Lower leg skin (tissue), 4 donors: ENCODE results near the gene CLOCK. TPM values are rescaled to one million over a fixed set of nuclear protein-coding genes. Genes with fewer than 3 reads are reported as not detected.

Source experiments
- DNase-seq, 2 donors: peaks; one replicate each; pipeline ENCODE4 v3.0.0-alpha.2; 2019; ENCODE audit warnings: low spot score in 2 of 2
- H3K4me3 ChIP-seq: fragments of 200-600 bp; sonication (generic); 2 replicates; pipeline ENCODE4 v1.5.1; 2017; ENCODE audit warnings: mild to moderate bottlenecking, low read depth; ENCODE audit not compliant: poor library complexity, severe bottlenecking
- POLR2A ChIP-seq, 2 donors: fragments of 450-650 bp; IDR thresholded peaks; one replicate each; pipeline ENCODE4 v1.6.1; 2016 to 2017; ENCODE audit warnings: antibody characterized with exemption in 2 of 2, mild to moderate bottlenecking in 1 of 2, moderate library complexity in 1 of 2
- WGBS, 2 donors: methylation state at CpG; one replicate each; pipeline ENCODE4 v1.1.5; 2018; 5-methylcytosine and 5-hydroxymethylcytosine counted together
- intact Hi-C: fragments of 100-400 bp; cut with DNase I; formaldehyde crosslinking; loops from one replicate; pipeline ENCODE4 v1.15.0; 2023; ENCODE audit warnings: low total_unique reads
- total RNA-seq, 4 donors: library from RNA; depleted of rRNA; stranded (reverse); fragments of >200 nt; gene quantifications; one replicate each; pipeline ENCODE4 v1.1.0, GENCODE V29; 2016
- TF ChIP-seq, protein P1 (sequence below), 3 donors: fragments of 450-650 bp; IDR thresholded peaks; one replicate each; pipeline ENCODE4 v1.5.1; 2016; ENCODE audit warnings: antibody characterized with exemption in 3 of 3, mild to moderate bottlenecking in 3 of 3, moderate library complexity in 2 of 3

Gene CLOCK
- total RNA-seq, 4 donors from 2014 or later: 10.4 to 14.4 (median 12.5) TPM

DNA sequence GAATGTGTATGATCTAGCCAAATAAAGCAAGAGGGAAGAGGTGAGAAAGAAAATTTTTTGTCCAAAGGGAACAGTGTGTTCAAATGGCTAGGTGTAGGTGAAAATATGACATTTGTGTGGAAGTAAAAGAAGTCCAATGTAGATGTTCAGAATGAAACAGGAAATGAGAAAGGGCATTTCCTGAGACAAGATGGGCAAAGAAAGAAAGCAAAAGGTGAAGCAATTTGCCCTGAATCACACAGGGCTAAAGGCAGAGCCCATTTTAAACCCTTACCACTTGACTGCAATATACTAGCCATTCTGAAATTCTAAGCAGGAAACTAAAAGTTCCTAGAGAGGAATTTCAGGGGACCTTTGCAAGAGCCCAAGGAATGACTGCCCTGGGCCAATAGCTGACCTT, 36.0 kb downstream of the CLOCK start:
- intact Hi-C loops: no loop called here
- no peak for DNase-seq
- no peak for TF ChIP-seq POLR2A (IDR thresholded peaks at IDR 0.05)
- TF ChIP-seq, protein P1, sequence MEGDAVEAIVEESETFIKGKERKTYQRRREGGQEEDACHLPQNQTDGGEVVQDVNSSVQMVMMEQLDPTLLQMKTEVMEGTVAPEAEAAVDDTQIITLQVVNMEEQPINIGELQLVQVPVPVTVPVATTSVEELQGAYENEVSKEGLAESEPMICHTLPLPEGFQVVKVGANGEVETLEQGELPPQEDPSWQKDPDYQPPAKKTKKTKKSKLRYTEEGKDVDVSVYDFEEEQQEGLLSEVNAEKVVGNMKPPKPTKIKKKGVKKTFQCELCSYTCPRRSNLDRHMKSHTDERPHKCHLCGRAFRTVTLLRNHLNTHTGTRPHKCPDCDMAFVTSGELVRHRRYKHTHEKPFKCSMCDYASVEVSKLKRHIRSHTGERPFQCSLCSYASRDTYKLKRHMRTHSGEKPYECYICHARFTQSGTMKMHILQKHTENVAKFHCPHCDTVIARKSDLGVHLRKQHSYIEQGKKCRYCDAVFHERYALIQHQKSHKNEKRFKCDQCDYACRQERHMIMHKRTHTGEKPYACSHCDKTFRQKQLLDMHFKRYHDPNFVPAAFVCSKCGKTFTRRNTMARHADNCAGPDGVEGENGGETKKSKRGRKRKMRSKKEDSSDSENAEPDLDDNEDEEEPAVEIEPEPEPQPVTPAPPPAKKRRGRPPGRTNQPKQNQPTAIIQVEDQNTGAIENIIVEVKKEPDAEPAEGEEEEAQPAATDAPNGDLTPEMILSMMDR (IDR thresholded peaks at IDR 0.05): no peak
- no peak overlapping the region for H3K4me3 ChIP-seq

DNA sequence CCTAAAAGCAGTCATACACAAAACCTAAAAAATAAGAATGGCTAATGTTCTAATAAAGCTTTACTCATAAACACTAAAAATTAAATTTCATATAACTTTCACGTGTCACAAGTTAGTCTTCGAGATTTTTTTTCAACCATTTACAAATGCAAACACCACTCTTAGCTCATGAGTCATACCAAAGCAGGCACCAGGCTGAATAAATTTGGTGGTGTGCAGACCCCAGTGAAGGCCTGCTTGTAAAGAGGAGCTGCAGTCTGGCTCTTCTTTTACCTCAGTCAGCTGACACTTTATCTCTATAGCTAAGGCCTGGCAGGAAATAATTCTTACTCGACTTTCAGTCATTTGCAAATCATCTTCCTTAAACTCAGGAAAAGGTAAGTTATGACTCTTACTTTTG, 37.4 kb downstream of the CLOCK start:
- 76 to 88% methylated on average over 3 of the region's 3 CpGs for WGBS, 2 donors
- intact Hi-C loops: no loop called here

GRCh38 chr4:55507612-55508011, 39.1 kb downstream of the CLOCK start:
- intact Hi-C loops: no loop called here
- DNase-seq: no peak
- H3K4me3 ChIP-seq: no peak overlapping the region
- 90 to 95% methylated on average over 1 of the region's 1 CpG for WGBS, 2 donors
- TF ChIP-seq POLR2A (IDR thresholded peaks at IDR 0.05): no peak
- TF ChIP-seq, protein P1 (IDR thresholded peaks at IDR 0.05): no peak

More for the DNA sequence above, 37.4 kb downstream of the CLOCK start:
- no peak overlapping the region for H3K4me3 ChIP-seq
- no peak for DNase-seq
- TF ChIP-seq, protein P1 (IDR thresholded peaks at IDR 0.05): no peak
- no peak for TF ChIP-seq POLR2A (IDR thresholded peaks at IDR 0.05)

DNA sequence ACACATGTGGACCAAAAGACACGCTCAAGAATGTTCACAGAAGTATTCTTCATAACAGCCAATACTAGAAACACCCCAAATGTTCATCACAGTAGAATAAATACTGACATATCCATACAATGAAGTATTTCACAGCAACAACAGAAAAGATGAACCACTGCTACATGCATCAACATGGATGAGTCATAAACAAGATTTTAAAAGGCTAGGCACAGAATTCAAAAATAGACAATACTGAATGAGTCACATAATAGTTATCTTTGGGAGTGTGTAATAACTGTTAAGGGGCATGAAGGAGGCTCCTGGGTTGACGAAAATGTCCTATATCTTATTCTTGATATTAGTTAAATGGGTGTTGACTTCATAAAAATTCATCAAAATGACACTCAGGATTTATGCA, 43.5 kb downstream of the CLOCK start:
- DNase-seq: no peak
- WGBS, 2 donors: 73 to 74% methylated on average over 2 of the region's 2 CpGs
- TF ChIP-seq, protein P1 (IDR thresholded peaks at IDR 0.05): no peak
- TF ChIP-seq POLR2A (IDR thresholded peaks at IDR 0.05): no peak
- no peak overlapping the region for H3K4me3 ChIP-seq
- intact Hi-C loops: no loop called here

- H3K4me3 ChIP-seq: no peak overlapping the region
- WGBS, 2 donors: 95 to 97% methylated on average over 2 of the region's 2 CpGs
- DNase-seq: no peak
- intact Hi-C loops: no loop called here
- TF ChIP-seq, protein P1 (IDR thresholded peaks at IDR 0.05): no peak
- no peak for TF ChIP-seq POLR2A (IDR thresholded peaks at IDR 0.05)
These were observed 46.6 kb downstream of the CLOCK start for GRCh38 chr4:55500072-55500471.

- TF ChIP-seq, protein P1 (IDR thresholded peaks at IDR 0.05): no peak
- no peak for TF ChIP-seq POLR2A (IDR thresholded peaks at IDR 0.05)
- 94% methylated on average over 10 of the region's 10 CpGs for WGBS, 2 donors
- H3K4me3 ChIP-seq: no peak overlapping the region
- DNase-seq: no peak
- intact Hi-C loops: no loop called here
These were observed 47.2 kb downstream of the CLOCK start for GRCh38 chr4:55499495-55499894.
